Measurements from ENCODE around the gene KRT71. TPM values are rescaled to one million over a fixed set of nuclear protein-coding genes. Genes with fewer than 3 reads are reported as not detected.

Gene KRT71
- total RNA-seq, 1 donor from 2014 or later: not detected

GRCh38 chr12:52495389-52495788 lies 57.6 kb downstream of the KRT71 start:
- Mint-ChIP-seq H3K4me3 (ENCODE audit: unreplicated experiment) (no peak overlapping the region), H3K27me3 (ENCODE audit: low read depth) (peaks cover 41% of the 10 kb centered on the region), H3K4me1 (ENCODE audit: low read depth) (peaks cover 42% of the 10 kb centered on the region), H3K27ac (ENCODE audit: unreplicated experiment) (no peak overlapping the region), H3K9me3 (ENCODE audit: low read depth) (peaks cover 4% of the 10 kb centered on the region), H3K36me3 (ENCODE audit: low read depth) (no peaks in the 10 kb centered on the region)
- no peak for DNase-seq (ENCODE audit: low spot score)
- TF ChIP-seq CTCF (IDR thresholded peaks at IDR 0.05): no peak

- no peak overlapping the region for H3K27ac Mint-ChIP-seq (ENCODE audit: unreplicated experiment)
- TF ChIP-seq CTCF (IDR thresholded peaks at IDR 0.05): no peak
- peaks cover 34% of the 10 kb centered on the region for H3K4me1 Mint-ChIP-seq (ENCODE audit: low read depth)
- no peaks in the 10 kb centered on the region for H3K36me3 Mint-ChIP-seq (ENCODE audit: low read depth)
- H3K27me3 Mint-ChIP-seq (ENCODE audit: low read depth): peaks cover 49% of the 10 kb centered on the region
- no peak overlapping the region for H3K4me3 Mint-ChIP-seq (ENCODE audit: unreplicated experiment)
- DNase-seq (ENCODE audit: low spot score): no peak
- H3K9me3 Mint-ChIP-seq (ENCODE audit: low read depth): no peaks in the 10 kb centered on the region
Measured at GRCh38 chr12:52494518-52494917, 58.4 kb downstream of the KRT71 start.

- Mint-ChIP-seq H3K36me3 (ENCODE audit: low read depth) (no peaks in the 10 kb centered on the region), H3K27ac (ENCODE audit: unreplicated experiment) (no peak overlapping the region), H3K9me3 (ENCODE audit: low read depth) (no peaks in the 10 kb centered on the region), H3K4me1 (ENCODE audit: low read depth) (peaks cover 33% of the 10 kb centered on the region), H3K27me3 (ENCODE audit: low read depth) (peaks cover 52% of the 10 kb centered on the region), H3K4me3 (ENCODE audit: unreplicated experiment) (no peak overlapping the region)
- TF ChIP-seq CTCF (IDR thresholded peaks at IDR 0.05): no peak
- no peak for DNase-seq (ENCODE audit: low spot score)
Measured at GRCh38 chr12:52494100-52494499, 58.8 kb downstream of the KRT71 start.

Other genes with a start within 250 kb of the KRT71 start
- not detected in 3 replicates for gene KRT83, start 231.7 kb downstream of the KRT71 start, total RNA-seq
- not detected in 3 replicates for gene KRT85, start 185.7 kb downstream of the KRT71 start, total RNA-seq
- gene KRT84, start 167.5 kb downstream of the KRT71 start, total RNA-seq: not detected in 3 replicates
- not detected in 3 replicates for gene KRT82, start 146.8 kb downstream of the KRT71 start, total RNA-seq
- not detected in 3 replicates for gene KRT75, start 118.8 kb downstream of the KRT71 start, total RNA-seq
- not detected in 3 replicates for gene KRT6B, start 101.0 kb downstream of the KRT71 start, total RNA-seq
- gene KRT6C, start 79.3 kb downstream of the KRT71 start, total RNA-seq: not detected in 3 replicates
- not detected in 3 replicates for gene KRT6A, start 59.9 kb downstream of the KRT71 start, total RNA-seq
- not detected in 3 replicates for gene KRT5, start 32.8 kb downstream of the KRT71 start, total RNA-seq
- gene KRT74, start 20.7 kb upstream of the KRT71 start, total RNA-seq: not detected in 3 replicates
- gene KRT72, start 48.3 kb upstream of the KRT71 start, total RNA-seq: not detected in 3 replicates
- gene KRT73, start 65.4 kb upstream of the KRT71 start, total RNA-seq: not detected in 3 replicates
- not detected in 3 replicates for gene KRT2, start 99.1 kb upstream of the KRT71 start, total RNA-seq
- gene KRT1, start 127.3 kb upstream of the KRT71 start, total RNA-seq: not detected in 3 replicates
- gene KRT77, start 150.4 kb upstream of the KRT71 start, total RNA-seq: not detected in 3 replicates
- gene KRT76, start 224.2 kb upstream of the KRT71 start, total RNA-seq: not detected in 3 replicates
- not detected in 3 replicates for gene KRT3, start 243.0 kb upstream of the KRT71 start, total RNA-seq

All from chondrocyte (in vitro differentiated cells).